NCI-H526 (cell line): ENCODE results near the gene ZNF674.
"Not testable (repeated sequence)": the region's sequence is repeated elsewhere in the genome, so short reads cannot be mapped to it uniquely, and the experiment has no call there.

Experiments
- DNase-seq, 2 experiments: peaks; one replicate each; lab custom pipeline; 2025; lab: John Stamatoyannopoulos, UW

The ZNF674 gene

GRCh38 chrX:46463682-46464081 lies 81.5 kb downstream of the ZNF674 start:
- DNase-seq: no peak

DNA sequence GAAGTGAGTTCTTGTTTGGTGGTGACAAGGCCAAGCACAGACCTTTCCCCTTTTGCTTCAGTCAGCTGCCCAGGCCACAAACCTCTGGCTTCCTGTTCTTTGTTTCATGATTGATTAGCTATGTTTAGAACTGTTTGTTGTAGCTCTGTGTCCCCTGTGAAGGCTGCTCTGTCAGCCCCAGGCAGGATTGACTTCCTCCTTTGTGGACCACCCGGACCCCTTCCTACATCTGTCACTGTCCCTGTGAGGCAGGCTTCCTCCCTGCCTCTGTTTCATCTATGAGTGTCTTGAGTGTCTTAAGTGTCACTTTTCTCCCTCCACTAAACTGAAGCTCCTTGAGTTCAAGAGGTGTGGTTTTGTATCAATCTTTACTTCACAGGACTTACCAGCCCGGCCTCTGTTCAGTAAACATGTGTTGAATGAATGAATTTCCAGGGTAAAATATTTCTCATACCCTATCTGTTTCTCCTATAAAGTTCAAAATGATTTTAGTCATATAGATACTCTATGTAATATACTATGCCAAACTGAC lies 83.5 kb downstream of the ZNF674 start:
- no peak for DNase-seq

- DNase-seq: not testable (repeated sequence)
Observed at GRCh38 chrX:46460801-46461659, 84.2 kb downstream of the ZNF674 start.

DNA sequence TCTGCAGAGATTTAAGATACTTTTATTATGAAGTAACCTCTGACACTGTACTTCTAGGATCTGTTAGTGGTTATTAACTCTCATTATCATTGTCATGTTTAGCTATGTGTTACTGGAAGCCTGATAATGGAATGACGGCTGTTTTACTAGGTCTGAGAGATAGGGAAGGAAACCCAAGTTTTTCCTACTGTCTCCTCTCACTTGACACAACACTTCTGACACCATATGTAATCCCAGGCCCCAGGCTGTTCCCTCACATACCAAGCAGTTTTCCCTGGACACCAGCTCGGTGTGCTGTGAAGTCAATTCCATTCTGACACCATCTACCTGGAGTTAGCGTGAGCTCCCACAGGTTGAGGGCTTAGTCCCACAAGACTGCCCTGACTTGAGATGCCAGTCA lies 85.6 kb downstream of the ZNF674 start:
- DNase-seq: no peak

GRCh38 chrX:46456125-46456922 lies 88.9 kb downstream of the ZNF674 start:
- no peak for DNase-seq
